ENCODE data around the gene DDX17. TPM values are rescaled to one million over a fixed set of nuclear protein-coding genes. Genes with fewer than 3 reads are reported as not detected.

DDX17 gene
- total and polyA plus RNA-seq, 2 experiments from 2014 or later = 88.0 to 603 TPM

GRCh38 chr22:38504731-38505540, 1.2 kb downstream of the DDX17 start:
- Mint-ChIP-seq H3K27me3 (ENCODE audit: insufficient read depth, low read depth, poor library complexity) (peaks cover 24% of the 10 kb centered on the region), H3K4me3 (peak overlapping the region; percentile 98), H3K27ac (peak overlapping the region; percentile 99), H3K9me3 (no peaks in the 10 kb centered on the region; the same call in 2 of the 3 replicates), H3K36me3 (ENCODE audit: low read depth) (peaks cover 58% of the 10 kb centered on the region), H3K4me1 (peaks cover 28% of the 10 kb centered on the region)
- Histone ChIP-seq H3F3A (replicated peaks; ENCODE audit: low read depth) (peaks cover 17% of the 10 kb centered on the region; the same call in 1 of the 2 replicates), H4K20me1 (replicated peaks; ENCODE audit: insufficient read depth) (peaks cover 32% of the 10 kb centered on the region), H3K9me2 (ENCODE audit: insufficient read depth) (no peaks in the 10 kb centered on the region), H3K27me3 (ENCODE audit: insufficient read depth) (no peaks in the 10 kb centered on the region), H3K27ac (ENCODE audit: low read depth) (peak overlapping the region; percentile 97), H3K79me2 (replicated peaks; ENCODE audit: insufficient read depth) (peaks cover 61% of the 10 kb centered on the region), H3K4me2 (peak overlapping the region; percentile 82), H3K4me3 (peak overlapping the region; percentile 99), H3K4me1 (ENCODE audit: insufficient read depth) (peaks cover 22% of the 10 kb centered on the region), H3K36me3 (ENCODE audit: insufficient read depth) (peaks cover 27% of the 10 kb centered on the region), H2AFZ (no peak overlapping the region)
- TF ChIP-seq ZNF114 (CRISPR knock-in tag; IDR thresholded peaks at IDR 0.05) (no peak), POLR2AphosphoS5 (IDR thresholded peaks at IDR 0.05; ENCODE audit: low read depth) (no peak), NANOG (IDR thresholded peaks at IDR 0.05; ENCODE audit: borderline replicate concordance) (no peak), CTCF (conservative IDR thresholded peaks at IDR 0.05; ENCODE audit: low read depth in 2 of 2) (no peak), CREB1 (CRISPR knock-in tag; IDR thresholded peaks at IDR 0.05; ENCODE audit: low read depth) (peak; percentile 53; the same call in 1 of the 2 replicates), ZNF462 (CRISPR knock-in tag; IDR thresholded peaks at IDR 0.05) (no peak), JUNB (IDR thresholded peaks at IDR 0.05; ENCODE audit: unreplicated experiment) (no peak), EZH2 (IDR thresholded peaks at IDR 0.05; ENCODE audit: low read depth, unreplicated experiment) (no peak), ETS1 (IDR thresholded peaks at IDR 0.05) (no peak)
- DNase-seq (ENCODE audit: low spot score) (peak; percentile 53), ATAC-seq (0 out of 3 replicates have a peak, but pooled peaks have one; percentile 2)

Data from GM23338 (cell line).